GM19351 (cell line): ENCODE results near the gene BRAF.
"Not testable (repeated sequence)": the region's sequence is repeated elsewhere in the genome, so short reads cannot be mapped to it uniquely, and the experiment has no call there.

Source experiments
- ATAC-seq: cut with Tn5 transposase; IDR thresholded peaks from one replicate; pipeline ENCODE4 v1.9.1; 2021; ENCODE audit warnings: mild to moderate bottlenecking, moderate library complexity; ENCODE audit not compliant: unreplicated experiment

BRAF gene

GRCh38 chr7:140684066-140684950, 240.4 kb downstream of the BRAF start:
- ATAC-seq: no peak

- no peak for ATAC-seq
Observed at GRCh38 chr7:140683657-140684056, 241.1 kb downstream of the BRAF start.

- ATAC-seq: no peak
Observed at GRCh38 chr7:140681766-140682165, 243.0 kb downstream of the BRAF start.

DNA sequence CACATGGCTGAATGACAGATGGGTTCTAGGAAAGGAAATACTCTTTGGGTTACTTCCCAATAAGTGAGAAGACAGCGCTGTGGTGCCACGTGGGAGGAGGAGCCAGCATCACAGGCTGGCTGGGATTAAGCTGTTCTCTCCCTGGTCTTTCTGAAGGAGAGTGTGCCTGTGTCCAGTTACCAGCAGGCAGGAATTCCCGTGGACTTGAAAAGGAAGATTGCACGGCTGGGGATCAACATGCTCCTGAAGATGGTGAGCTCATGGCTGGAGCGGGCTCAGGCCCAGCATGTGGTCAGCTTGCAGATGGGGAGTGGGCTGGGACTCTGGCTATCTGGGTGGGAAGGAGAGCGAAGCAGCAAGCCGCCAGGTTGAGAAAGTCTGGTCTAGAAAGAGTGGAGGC, 243.8 kb downstream of the BRAF start:
- ATAC-seq: no peak

DNA sequence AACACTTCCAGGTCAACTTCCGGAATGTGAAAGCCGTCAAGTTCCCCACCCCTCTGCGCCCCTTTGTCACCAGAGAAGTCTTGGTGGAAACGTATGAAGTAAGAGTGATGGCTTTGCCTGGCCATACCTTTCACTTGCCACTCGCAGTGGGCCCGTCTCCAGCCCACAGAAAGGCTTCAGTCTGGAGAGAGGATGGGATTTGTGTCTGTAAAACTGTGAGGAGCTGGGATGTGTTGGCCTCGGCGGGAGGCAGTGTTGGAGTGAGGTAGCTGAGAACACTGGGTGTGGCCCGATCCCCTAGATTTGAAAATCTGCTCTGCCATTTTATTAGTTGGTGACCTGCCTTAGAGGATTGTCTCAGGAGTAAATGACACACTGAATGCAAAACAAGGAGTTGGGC, 245.5 kb downstream of the BRAF start:
- ATAC-seq: no peak

DNA sequence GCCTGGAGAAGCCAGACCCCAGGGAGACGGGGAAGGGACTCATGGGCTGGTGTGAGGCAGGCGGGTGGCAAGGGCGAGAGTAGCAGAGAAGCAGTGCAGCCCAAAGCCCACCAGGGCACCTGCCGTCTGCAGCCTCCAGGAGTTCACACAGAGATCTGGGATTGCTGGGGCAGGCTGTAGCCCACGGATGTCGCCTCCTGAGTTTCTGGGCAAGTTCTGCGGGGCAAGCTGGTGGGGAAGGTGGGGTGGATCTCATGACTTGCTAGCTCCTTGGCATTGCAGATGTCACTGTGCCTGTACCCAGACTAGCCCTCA, 246.0 kb downstream of the BRAF start:
- ATAC-seq: no peak

- no peak for ATAC-seq
Observed at GRCh38 chr7:140678081-140678815, 246.5 kb downstream of the BRAF start.

DNA sequence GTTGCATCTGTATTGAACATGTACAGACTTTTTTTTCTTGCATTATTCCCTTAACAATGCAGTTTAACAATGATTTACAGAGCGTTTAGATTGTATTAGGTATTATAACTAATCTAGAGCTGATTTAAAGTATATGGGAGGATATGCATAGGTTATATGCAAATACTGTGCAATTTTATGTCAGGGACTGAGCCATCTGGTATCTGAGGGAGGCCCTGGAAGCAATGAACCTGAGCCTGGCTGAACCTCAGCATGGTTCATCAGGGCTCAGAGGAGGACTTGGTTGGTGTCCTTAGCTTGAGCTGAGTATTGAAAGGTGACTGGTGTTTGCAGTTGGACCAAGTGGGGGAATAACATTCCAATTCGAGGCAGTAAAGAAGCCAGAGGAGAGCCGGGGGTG, 247.2 kb downstream of the BRAF start:
- no peak for ATAC-seq

- not testable (repeated sequence) for ATAC-seq
Observed at GRCh38 chr7:140676956-140677355, 247.8 kb downstream of the BRAF start.

GRCh38 chr7:140676306-140676705, 248.4 kb downstream of the BRAF start:
- ATAC-seq: peak; percentile 47

DNA sequence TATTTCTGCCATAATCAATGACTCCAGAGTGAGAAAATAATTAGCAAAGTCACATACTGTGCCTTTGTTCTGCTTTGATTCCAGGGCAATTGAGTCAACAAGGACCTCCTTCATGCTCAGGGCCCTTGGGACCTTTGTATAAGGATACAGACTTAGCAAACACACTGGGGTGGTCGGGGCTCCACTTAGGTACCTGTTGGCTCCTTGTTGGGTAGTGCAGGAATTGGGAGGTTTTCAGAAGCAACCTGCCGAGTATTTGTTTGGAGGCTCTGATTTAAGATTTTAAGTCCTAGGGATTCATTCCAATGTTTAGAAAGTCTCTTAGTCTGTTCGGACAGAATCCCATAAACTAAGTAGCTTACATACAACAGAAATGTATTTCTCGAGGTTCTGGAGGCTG, 249.0 kb downstream of the BRAF start:
- ATAC-seq: no peak

GRCh38 chr7:140674899-140675701, 249.6 kb downstream of the BRAF start:
- ATAC-seq: no peak

DNA sequence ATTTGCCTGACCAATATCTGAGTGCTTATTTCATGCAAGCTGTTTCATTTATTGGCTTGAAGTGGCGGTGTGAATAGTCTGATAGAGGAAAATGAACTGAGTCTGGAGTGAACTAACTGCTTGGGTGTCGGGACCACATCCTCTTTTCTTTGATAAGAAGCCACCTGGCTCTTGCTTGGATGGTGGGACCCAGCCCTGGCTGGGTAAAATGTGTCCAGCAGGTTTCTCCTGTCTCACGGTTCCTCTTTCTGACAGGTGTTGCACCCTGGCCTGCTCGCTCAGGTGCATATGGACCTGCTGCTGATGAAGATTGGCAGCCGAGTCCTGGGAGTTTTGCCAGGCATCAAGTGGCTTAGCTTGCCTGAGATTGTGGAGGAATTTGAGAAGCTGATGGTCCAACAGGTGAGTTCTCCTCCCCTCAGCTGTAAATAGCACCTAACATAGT, 250.4 kb downstream of the BRAF start:
- peak; percentile 28 for ATAC-seq

DNA sequence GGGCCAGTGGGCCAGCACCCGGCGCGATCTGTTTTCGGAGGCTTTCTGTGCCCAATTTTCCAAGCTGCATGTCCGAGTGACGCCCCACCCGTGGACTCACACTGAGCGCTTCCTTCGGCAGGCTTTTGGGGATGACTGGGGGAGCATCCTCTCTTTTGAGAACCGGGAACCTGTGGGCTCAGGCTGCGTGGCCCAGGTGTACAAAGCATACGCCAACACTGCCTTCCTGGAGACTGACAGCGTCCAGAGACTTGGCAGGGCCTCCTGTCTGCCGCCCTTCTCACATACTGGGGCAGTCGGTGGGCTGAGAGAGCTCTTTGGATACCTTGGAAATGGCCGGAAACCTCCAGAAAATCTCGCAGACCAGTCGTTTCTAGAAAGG, 251.0 kb downstream of the BRAF start:
- ATAC-seq: no peak

GRCh38 chr7:140673063-140673773, 251.5 kb downstream of the BRAF start:
- peak; percentile 47 for ATAC-seq

DNA sequence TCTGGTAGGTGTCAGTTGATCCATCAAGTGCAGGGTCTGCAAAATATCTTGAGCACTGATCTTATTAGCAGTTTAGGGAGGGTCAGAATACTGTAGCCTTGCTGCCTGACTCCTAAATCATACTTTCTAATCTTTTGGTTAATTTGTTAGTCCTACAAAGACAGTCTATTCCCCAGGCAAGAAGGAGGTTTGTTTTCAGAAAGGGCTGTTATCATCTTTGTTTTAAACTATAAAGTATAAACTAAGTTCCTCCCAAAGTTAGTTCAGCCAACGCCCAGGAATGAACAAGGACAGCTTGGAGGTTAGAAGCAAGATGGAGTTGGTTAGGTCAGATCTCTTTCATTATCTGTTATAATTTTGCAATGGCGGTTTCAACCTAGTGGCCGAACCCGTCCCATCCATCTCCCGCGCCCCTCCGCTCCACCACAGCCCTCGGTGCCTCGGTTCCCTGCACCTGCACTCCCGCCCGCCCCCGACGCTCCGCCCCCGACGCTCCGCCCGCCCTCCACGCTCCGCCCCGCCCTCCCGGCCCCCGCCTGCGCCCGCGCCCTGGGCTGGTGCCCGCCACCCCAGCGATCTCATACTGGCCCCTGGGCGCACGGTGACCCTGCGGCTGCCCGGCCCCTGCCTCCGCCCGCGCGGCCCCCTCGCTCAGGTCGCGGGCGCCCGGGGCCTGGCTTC, 252.2 kb downstream of the BRAF start, which contains the start of gene ADCK2:
Gene ADCK2, plus strand, starts transcription at position 564 of the 681 bp plus-strand sequence. CDS start 386 bp downstream, outside the sequence.
- ATAC-seq: peak; percentile 49

DNA sequence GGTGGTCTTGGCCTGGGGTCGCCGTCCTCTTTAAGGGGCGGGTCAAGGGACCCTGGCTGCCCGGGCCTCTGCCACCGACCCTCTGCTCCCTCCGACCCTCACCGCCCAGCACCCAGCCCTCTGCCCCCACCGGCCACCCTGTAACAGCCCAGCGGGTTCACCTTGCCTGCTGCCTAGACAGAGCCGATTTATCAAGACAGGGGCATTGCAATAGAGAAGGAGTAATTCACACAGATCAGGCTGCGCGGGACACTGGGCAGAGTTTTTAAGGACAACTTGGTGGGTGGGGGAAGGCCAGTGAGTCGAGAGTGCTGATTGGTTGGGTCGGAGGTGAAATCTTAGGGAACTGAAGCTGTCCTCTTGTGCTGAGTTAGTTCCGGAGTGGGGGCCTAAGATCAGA, 252.8 kb downstream of the BRAF start:
- ATAC-seq: no peak

- no peak for ATAC-seq
Observed at GRCh38 chr7:140670343-140670935, 254.3 kb downstream of the BRAF start.

GRCh38 chr7:140669862-140670261, 254.9 kb downstream of the BRAF start:
- ATAC-seq: not testable (repeated sequence)

DNA sequence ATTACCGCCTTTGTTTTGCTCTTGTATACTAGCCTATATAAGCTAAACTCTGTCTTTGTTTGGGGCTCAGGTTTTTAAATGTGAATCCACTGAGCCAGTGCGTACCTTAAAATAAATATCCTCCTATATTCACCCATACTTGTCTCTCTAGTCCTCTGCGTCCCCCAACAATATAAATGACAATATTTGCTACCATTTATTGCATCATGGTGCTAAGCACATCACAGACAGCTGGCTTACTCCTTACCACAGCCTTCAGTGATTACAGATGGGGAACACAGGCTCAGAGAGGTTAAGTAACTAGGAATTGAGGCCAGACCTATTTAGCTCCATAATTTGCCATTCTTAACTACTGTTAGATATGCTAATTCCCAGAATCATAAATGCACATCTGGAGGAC, 255.4 kb downstream of the BRAF start:
- no peak for ATAC-seq
